Inflammatory macrophage treated with lipopolysaccharide for 4 hours (primary cell): ENCODE measurements around the gene KRTAP27-1.
A peak's percentile ranks its signal among the peaks of the same experiment; 100 is the strongest.

ENCODE experiments used
- DNase-seq: peaks from one replicate; pipeline ENCODE4 v3.0.0-alpha.2; 2020

KRTAP27-1 gene, protein sequence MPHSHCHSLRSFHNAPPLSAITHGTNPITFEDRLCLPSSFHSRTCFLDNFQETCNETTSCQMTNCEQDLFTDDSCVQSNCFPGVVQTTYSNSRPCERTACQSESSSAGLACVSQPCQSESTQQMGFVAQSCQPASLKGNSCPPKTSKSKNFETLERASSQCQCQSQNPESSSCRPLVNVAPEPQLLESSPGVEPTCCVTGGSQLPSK

DNA sequence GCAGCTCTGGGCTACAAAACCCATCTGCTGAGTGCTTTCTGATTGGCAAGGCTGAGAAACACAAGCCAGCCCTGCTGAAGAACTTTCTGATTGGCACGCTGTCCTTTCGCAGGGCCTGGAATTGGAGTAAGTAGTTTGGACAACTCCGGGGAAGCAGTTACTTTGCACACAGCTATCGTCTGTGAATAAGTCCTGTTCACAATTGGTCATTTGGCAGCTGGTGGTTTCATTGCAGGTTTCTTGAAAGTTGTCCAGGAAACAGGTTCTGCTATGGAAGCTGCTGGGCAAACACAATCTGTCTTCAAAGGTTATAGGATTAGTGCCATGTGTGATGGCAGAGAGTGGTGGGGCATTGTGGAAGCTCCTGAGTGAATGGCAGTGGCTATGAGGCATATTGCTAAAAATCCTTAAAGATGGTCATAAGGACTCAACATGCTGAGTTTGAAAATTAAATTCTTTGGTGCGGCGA, at the start of gene KRTAP27-1:
TSS of gene KRTAP27-1 (minus strand) at position 419 of the 469 bp plus-strand sequence. CDS start at position 393, 26 bp downstream.
- no peak for DNase-seq

DNA sequence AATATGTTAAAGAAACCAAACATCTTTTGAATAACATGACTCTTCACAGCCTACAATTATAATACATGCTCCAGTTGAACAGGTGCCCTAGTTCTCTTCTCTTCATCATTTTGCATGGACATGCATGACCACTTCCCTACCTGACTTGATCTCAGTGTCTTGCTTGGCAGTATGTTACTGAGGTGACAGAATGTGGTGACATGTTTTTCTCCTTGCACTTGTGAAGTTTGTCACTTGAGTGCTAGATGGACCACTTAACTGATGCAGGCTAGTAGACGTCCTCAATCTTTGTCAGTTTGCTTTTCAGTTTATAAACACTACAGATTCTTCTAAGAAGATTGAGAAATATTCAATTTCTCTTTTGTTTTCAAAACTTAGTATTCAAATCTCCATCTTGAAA, 44.7 kb upstream of the KRTAP27-1 start:
- DNase-seq: no peak

GRCh38 chr21:30372139-30372770, 34.8 kb upstream of the KRTAP27-1 start, which contains the start of gene KRTAP13-2:
KRTAP13-2 (minus strand) TSS chr21:30372271; CDS start chr21:30372213, 58 bp downstream.
- DNase-seq: no peak

DNA sequence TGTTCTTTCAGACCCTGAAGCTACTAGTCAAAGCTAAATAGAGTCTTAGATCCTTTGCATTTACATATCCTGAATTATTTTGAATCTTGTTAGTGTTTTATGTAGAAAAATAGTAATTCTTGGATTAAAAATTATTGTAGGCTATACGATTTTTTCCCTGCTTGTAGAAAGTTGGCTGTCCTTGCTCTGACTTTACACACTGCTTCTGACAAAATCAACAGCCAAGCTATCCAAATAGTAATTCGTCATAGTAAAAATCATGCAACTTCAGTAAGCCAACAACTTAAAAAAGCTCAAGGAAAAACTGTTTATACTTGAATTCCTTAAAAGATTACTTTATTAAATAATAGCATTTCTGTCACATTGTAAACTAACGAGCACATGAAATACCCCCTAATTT, 18.4 kb upstream of the KRTAP27-1 start:
- no peak for DNase-seq

- DNase-seq: no peak
These were observed 17.0 kb upstream of the KRTAP27-1 start for GRCh38 chr21:30354308-30355005.

GRCh38 chr21:30351534-30351933, 14.0 kb upstream of the KRTAP27-1 start:
- no peak for DNase-seq

DNA sequence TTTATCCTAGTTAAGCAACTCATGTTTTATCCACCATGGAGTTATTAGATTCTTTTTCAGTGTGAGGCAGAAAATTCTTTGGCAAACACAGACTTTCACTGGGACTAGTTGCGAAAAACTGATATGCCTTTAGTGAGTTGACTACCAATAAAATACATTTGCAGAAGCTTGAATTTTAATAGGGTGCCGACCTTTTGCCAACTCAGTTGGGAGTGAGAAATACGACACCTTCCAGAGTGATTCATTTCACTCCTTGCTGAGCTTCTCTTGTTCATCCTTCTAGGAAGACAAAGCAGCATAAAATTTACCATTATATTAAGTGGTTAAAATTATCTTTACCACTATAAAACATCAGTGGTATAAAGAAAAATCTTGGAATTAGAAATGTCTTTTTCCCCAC, 12.1 kb upstream of the KRTAP27-1 start:
- DNase-seq: no peak

- no peak for DNase-seq
These were observed 11.0 kb upstream of the KRTAP27-1 start, which contains the start of gene KRTAP23-1 for GRCh38 chr21:30348506-30348905. KRTAP23-1 (minus strand) TSS chr21:30348606; CDS start chr21:30348606, 0 bp downstream.

GRCh38 chr21:30345014-30345413, 7.5 kb upstream of the KRTAP27-1 start:
- DNase-seq: no peak

GRCh38 chr21:30340714-30341573, 3.5 kb upstream of the KRTAP27-1 start:
- peak; percentile 25 for DNase-seq

DNA sequence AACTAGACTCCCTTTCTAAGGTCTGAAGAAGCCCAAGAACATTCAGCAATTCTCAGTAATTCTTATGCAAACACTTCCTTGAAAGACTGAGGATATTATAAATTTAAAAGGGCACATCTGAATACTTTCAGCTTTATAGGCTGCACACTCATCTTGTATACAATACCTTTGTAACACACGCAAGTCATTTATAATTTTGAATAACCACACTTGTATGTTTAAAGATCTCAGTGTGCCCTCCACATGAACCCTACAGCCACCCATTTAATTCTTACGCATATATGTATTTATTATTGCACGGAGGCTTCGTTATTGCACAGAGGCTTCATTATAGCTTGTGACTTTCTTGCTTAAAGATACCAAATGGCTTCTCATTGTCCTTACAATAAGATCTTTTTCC, 1.2 kb upstream of the KRTAP27-1 start:
- no peak for DNase-seq

- no peak for DNase-seq
These were observed 278 bp upstream of the KRTAP27-1 start for GRCh38 chr21:30337772-30338171.

GRCh38 chr21:30336596-30336995, 898 bp downstream of the KRTAP27-1 start:
- no peak for DNase-seq

DNA sequence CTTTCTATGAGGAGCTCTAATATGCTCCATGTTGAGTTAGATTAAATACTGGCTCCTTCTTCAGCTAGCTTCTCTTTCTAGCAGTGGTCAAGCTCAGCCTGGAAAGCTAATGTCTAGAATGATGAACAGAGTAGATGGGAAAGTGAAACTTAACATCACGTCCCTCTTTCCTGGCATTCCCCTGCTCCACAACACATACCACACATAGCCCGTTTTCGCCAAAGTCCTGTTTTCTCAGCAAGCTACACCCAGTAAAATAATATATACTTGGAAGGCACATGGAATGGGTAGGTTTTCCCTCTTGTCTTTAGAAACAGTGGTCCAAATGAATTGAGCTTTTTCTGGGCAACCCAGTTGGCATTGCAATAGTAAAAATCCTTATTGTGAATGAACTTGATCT, 3.8 kb downstream of the KRTAP27-1 start:
- DNase-seq: no peak

DNA sequence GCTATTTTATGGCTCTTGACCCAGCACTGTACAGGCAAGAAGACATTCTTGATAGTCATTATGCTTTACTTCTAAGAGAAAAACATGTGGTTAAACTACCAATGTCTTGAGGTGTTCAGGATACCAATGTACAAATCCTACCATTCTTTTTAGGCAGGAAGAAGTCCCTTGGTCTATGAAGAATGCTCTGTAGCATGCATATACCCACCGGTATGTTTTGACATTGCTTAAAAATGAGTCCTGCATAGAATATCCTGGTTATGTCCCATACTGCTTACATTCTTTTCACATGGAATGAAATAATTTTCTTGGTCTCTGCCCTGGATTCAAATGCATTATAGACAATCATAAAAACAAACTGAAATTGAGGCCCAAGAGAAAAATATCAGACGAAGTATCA, 4.8 kb downstream of the KRTAP27-1 start:
- DNase-seq: no peak

GRCh38 chr21:30329203-30329875, 8.2 kb downstream of the KRTAP27-1 start:
- DNase-seq: no peak

DNA sequence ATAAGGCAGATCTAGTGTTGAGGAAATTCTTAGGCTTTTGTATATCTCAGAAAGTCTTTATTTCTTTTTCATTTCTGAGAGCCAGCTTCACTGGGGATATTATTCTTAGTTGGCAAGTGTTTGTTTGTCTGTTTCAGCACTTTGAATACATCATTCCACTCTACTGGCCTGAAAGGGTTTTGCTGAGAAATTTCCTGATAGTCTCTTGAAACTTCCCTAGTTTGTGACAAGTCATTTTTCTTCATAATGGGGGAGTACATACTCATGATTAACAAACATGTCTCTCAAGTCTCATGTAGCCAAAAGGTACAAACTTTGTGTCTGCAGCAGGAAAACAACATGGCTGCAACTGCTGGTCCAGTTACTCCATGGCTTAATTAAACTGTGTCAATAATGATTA, 11.1 kb downstream of the KRTAP27-1 start:
- no peak for DNase-seq

DNA sequence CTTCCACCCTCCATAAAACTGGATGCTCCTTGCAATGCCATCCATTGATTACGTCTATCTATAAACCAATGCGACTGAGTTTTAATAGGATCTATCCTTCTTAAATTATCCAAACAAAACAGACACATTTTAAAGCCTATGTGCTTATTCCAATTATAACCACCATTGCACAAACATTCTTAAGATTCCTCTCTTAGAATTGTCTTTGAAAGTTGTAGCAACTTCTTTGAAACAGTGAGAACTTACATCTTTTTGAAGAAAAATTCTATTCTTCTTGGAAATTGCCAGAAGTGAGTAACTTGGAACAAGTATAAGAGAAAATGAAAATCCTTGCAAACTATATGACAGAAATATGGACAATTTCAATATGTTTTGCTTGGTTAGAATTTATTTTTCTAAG, 17.3 kb downstream of the KRTAP27-1 start, which contains the start of gene KRTAP26-1:
TSS of gene KRTAP26-1 (minus strand) at position 101 of the 400 bp plus-strand sequence. CDS start 280 bp downstream, outside the sequence.
- DNase-seq: no peak

DNA sequence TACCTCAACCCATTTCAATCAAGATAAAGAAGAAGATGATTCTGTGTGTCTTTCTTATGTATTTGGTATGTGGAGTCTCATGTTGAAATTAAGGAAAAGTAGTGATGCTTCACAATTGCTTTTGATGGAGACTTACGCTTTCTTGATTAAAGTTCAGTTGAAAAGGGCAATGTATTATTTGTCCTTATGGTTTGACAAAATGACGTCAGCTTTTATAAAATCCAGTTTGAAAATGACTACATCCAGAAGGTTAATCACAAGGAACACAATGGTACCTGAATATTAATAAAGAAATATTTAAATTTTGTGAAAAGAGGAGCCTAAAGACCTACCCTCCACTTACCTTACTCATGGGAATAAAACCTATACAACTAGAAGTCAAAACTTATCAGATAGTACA, 21.8 kb downstream of the KRTAP27-1 start:
- no peak for DNase-seq

DNA sequence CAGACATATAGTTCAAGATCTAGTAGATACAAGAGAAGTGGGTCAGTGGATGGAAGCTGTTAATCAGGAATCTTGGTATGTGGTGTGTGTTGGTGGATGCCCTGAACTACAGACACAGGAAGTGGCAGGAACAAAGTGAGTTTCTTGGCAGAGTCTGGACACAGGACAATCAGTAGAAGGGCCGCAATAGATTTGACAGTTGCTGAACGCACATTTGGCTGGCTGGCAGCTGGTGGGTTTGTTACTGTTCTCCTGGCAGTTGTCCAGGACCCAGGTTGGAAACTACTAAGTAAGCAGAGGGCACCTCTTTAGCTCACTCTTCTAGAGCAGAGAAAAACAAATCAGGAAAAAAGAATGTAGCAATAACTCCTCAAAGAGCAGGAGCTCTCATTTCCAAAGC, 30.6 kb downstream of the KRTAP27-1 start:
- DNase-seq: no peak

- no peak for DNase-seq
These were observed 32.4 kb downstream of the KRTAP27-1 start for GRCh38 chr21:30305136-30305535.

DNA sequence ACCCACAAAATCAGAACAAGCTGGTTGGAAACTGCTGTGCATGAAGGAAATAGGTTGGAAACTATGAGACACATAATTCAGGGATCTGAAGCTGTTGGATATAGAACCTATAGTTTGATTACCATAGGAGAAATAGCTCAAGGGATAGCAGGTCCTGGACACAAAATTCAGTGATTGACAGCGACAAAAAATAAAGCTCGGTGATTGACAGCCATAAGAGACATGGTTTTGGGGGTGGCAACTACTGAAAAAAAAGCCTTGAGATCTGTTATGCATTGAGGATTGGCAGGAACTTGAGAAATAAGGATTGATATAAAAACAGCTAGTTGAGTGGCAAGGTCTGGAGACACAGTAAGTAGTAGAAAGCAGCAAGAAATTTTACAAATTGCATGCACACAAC, 48.3 kb downstream of the KRTAP27-1 start, which contains the start of gene KRTAP25-1:
TSS of gene KRTAP25-1 (minus strand) at position 300 of the 400 bp plus-strand sequence. CDS start at position 276, 24 bp downstream.
- no peak for DNase-seq
